ENCODE data around the gene PDHX. TPM values are rescaled to one million over a fixed set of nuclear protein-coding genes. Genes with fewer than 3 reads are reported as not detected.

Gene PDHX
- total RNA-seq, 1 experiment from 2014 or later = 43.4 TPM

DNA sequence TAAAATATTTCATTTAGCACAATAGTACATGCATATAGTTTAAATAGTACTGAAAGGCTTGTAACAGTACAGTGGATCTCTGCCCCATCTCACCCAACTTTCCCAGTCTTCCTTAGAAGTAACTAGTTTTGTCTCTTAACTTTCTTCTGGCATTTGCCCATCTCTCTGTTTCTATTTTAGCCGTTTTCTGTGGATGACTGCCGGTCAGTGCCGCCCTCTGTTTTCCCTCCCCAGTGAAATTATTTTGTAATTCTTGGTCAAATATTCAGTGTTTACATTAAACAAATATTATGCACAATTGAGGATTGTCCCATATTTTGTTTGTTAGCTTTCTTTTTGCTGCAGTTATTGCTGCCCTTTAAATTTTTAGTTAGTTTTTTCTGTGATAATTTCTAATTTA is 8.3 kb downstream of the PDHX start:
- H3K9me3 Mint-ChIP-seq = no peaks in the 10 kb centered on the region
- ATAC-seq (no peak), DNase-seq (ENCODE audit: low spot score) (no peak)
- H3K27me3 Mint-ChIP-seq (ENCODE audit: low read depth) = no peaks in the 10 kb centered on the region
- CTCF ChIA-PET = interaction anchor here (0.8 to 3.0 kb wide), 4 partner anchors 316 to 467 kb away, joined by 3 to 17 read pairs (median 8); no protein-coding TSS in a partner anchor
- H3K27ac Mint-ChIP-seq = no peak overlapping the region
- no peak for TF ChIP-seq ZNF138 (CRISPR knock-in tag; conservative IDR thresholded peaks at IDR 0.05)
- TF ChIP-seq NR1H2 (CRISPR knock-in tag; IDR thresholded peaks at IDR 0.05) = no peak
- no peak for TF ChIP-seq ESRRA (CRISPR knock-in tag; IDR thresholded peaks at IDR 0.05; ENCODE audit: borderline replicate concordance)
- TF ChIP-seq, protein P1, sequence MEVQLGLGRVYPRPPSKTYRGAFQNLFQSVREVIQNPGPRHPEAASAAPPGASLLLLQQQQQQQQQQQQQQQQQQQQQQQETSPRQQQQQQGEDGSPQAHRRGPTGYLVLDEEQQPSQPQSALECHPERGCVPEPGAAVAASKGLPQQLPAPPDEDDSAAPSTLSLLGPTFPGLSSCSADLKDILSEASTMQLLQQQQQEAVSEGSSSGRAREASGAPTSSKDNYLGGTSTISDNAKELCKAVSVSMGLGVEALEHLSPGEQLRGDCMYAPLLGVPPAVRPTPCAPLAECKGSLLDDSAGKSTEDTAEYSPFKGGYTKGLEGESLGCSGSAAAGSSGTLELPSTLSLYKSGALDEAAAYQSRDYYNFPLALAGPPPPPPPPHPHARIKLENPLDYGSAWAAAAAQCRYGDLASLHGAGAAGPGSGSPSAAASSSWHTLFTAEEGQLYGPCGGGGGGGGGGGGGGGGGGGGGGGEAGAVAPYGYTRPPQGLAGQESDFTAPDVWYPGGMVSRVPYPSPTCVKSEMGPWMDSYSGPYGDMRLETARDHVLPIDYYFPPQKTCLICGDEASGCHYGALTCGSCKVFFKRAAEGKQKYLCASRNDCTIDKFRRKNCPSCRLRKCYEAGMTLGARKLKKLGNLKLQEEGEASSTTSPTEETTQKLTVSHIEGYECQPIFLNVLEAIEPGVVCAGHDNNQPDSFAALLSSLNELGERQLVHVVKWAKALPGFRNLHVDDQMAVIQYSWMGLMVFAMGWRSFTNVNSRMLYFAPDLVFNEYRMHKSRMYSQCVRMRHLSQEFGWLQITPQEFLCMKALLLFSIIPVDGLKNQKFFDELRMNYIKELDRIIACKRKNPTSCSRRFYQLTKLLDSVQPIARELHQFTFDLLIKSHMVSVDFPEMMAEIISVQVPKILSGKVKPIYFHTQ (CRISPR knock-in tag; IDR thresholded peaks at IDR 0.05) = no peak
- no peak for TF ChIP-seq NFYB (CRISPR knock-in tag; conservative IDR thresholded peaks at IDR 0.05; ENCODE audit: low read depth)
- no peak for TF ChIP-seq ZNF232 (CRISPR knock-in tag; IDR thresholded peaks at IDR 0.05)
- TF ChIP-seq TEAD1 (CRISPR knock-in tag; IDR thresholded peaks at IDR 0.05) = no peak
- TF ChIP-seq, protein P2, sequence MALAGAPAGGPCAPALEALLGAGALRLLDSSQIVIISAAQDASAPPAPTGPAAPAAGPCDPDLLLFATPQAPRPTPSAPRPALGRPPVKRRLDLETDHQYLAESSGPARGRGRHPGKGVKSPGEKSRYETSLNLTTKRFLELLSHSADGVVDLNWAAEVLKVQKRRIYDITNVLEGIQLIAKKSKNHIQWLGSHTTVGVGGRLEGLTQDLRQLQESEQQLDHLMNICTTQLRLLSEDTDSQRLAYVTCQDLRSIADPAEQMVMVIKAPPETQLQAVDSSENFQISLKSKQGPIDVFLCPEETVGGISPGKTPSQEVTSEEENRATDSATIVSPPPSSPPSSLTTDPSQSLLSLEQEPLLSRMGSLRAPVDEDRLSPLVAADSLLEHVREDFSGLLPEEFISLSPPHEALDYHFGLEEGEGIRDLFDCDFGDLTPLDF (CRISPR knock-in tag; IDR thresholded peaks at IDR 0.05) = no peak
- no peak for TF ChIP-seq PRRX2 (CRISPR knock-in tag; IDR thresholded peaks at IDR 0.05)
- TF ChIP-seq, protein P3, sequence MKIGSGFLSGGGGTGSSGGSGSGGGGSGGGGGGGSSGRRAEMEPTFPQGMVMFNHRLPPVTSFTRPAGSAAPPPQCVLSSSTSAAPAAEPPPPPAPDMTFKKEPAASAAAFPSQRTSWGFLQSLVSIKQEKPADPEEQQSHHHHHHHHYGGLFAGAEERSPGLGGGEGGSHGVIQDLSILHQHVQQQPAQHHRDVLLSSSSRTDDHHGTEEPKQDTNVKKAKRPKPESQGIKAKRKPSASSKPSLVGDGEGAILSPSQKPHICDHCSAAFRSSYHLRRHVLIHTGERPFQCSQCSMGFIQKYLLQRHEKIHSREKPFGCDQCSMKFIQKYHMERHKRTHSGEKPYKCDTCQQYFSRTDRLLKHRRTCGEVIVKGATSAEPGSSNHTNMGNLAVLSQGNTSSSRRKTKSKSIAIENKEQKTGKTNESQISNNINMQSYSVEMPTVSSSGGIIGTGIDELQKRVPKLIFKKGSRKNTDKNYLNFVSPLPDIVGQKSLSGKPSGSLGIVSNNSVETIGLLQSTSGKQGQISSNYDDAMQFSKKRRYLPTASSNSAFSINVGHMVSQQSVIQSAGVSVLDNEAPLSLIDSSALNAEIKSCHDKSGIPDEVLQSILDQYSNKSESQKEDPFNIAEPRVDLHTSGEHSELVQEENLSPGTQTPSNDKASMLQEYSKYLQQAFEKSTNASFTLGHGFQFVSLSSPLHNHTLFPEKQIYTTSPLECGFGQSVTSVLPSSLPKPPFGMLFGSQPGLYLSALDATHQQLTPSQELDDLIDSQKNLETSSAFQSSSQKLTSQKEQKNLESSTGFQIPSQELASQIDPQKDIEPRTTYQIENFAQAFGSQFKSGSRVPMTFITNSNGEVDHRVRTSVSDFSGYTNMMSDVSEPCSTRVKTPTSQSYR (CRISPR knock-in tag; IDR thresholded peaks at IDR 0.05) = no peak
- TF ChIP-seq, protein P4, sequence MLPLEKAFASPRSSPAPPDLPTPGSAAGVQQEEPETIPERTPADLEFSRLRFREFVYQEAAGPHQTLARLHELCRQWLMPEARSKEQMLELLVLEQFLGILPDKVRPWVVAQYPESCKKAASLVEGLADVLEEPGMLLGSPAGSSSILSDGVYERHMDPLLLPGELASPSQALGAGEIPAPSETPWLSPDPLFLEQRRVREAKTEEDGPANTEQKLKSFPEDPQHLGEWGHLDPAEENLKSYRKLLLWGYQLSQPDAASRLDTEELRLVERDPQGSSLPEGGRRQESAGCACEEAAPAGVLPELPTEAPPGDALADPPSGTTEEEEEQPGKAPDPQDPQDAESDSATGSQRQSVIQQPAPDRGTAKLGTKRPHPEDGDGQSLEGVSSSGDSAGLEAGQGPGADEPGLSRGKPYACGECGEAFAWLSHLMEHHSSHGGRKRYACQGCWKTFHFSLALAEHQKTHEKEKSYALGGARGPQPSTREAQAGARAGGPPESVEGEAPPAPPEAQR (CRISPR knock-in tag; IDR thresholded peaks at IDR 0.05) = no peak
- POLR2A ChIA-PET = no interaction called here
- H3K4me1 Mint-ChIP-seq = peaks cover 16% of the 10 kb centered on the region
- H3K36me3 Mint-ChIP-seq = no peaks in the 10 kb centered on the region
- no peak overlapping the region for H3K4me3 Mint-ChIP-seq

DNA sequence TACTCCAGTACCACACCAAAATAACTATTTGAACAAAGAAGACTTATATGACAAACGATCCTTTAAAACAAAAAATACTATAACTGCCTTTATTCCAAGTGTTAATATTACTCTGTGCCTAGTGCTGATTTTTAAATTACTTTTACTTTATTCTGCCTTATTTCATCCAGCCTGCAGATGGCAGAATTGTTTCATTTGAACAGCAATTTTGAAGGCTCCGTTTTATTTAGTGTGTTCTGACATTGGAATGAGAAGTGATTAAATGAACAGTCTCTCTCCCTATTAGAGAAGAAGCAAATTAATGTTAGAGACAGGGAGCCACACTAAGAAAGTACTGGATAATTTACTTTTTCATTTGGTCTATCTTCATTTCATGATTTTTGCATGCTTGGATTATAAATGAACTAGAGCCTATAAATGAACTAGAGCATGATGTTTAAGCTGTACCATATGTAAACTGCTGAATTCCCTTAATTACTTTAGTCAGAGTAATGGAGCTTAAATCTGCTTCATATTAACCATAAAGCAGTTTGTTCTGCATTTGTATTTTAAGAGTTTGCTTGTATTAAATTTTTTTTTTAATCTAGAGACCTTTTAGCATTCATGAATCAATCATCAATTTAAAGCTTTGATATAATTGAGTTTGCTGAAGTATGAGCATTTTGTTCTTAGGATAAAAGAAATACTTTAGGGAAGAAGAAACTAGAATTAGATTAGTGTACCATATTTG is 9.8 kb downstream of the PDHX start:
- no peak for DNase-seq (ENCODE audit: low spot score)
- Mint-ChIP-seq H3K4me3 (no peak overlapping the region), H3K36me3 (no peaks in the 10 kb centered on the region), H3K4me1 (peaks cover 26% of the 10 kb centered on the region), H3K9me3 (no peaks in the 10 kb centered on the region), H3K27me3 (ENCODE audit: low read depth) (no peaks in the 10 kb centered on the region), H3K27ac (no peak overlapping the region)
- ChIA-PET POLR2A (interaction anchor here (0.7 kb wide), 1 partner anchor 1325 kb away, joined by 3 read pairs; no protein-coding TSS in a partner anchor), CTCF (interaction anchor here (0.6 to 3.0 kb wide), 4 partner anchors 311 to 562 kb away, joined by 3 to 17 read pairs (median 10); no protein-coding TSS in a partner anchor)
- ATAC-seq = no peak; the same call in 1 of the 2 replicates
- TF ChIP-seq ETV6 (CRISPR knock-in tag; IDR thresholded peaks at IDR 0.05) (no peak), ZNF219 (CRISPR knock-in tag; IDR thresholded peaks at IDR 0.05; ENCODE audit: borderline replicate concordance) (no peak)
- TF ChIP-seq, protein P5, sequence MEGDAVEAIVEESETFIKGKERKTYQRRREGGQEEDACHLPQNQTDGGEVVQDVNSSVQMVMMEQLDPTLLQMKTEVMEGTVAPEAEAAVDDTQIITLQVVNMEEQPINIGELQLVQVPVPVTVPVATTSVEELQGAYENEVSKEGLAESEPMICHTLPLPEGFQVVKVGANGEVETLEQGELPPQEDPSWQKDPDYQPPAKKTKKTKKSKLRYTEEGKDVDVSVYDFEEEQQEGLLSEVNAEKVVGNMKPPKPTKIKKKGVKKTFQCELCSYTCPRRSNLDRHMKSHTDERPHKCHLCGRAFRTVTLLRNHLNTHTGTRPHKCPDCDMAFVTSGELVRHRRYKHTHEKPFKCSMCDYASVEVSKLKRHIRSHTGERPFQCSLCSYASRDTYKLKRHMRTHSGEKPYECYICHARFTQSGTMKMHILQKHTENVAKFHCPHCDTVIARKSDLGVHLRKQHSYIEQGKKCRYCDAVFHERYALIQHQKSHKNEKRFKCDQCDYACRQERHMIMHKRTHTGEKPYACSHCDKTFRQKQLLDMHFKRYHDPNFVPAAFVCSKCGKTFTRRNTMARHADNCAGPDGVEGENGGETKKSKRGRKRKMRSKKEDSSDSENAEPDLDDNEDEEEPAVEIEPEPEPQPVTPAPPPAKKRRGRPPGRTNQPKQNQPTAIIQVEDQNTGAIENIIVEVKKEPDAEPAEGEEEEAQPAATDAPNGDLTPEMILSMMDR (IDR thresholded peaks at IDR 0.05) = 0 out of 2 replicates have a peak, but pooled peaks have one; percentile 17
- TF ChIP-seq, protein P6, sequence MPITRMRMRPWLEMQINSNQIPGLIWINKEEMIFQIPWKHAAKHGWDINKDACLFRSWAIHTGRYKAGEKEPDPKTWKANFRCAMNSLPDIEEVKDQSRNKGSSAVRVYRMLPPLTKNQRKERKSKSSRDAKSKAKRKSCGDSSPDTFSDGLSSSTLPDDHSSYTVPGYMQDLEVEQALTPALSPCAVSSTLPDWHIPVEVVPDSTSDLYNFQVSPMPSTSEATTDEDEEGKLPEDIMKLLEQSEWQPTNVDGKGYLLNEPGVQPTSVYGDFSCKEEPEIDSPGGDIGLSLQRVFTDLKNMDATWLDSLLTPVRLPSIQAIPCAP (CRISPR knock-in tag; IDR thresholded peaks at IDR 0.05) = no peak
- TF ChIP-seq, protein P7, sequence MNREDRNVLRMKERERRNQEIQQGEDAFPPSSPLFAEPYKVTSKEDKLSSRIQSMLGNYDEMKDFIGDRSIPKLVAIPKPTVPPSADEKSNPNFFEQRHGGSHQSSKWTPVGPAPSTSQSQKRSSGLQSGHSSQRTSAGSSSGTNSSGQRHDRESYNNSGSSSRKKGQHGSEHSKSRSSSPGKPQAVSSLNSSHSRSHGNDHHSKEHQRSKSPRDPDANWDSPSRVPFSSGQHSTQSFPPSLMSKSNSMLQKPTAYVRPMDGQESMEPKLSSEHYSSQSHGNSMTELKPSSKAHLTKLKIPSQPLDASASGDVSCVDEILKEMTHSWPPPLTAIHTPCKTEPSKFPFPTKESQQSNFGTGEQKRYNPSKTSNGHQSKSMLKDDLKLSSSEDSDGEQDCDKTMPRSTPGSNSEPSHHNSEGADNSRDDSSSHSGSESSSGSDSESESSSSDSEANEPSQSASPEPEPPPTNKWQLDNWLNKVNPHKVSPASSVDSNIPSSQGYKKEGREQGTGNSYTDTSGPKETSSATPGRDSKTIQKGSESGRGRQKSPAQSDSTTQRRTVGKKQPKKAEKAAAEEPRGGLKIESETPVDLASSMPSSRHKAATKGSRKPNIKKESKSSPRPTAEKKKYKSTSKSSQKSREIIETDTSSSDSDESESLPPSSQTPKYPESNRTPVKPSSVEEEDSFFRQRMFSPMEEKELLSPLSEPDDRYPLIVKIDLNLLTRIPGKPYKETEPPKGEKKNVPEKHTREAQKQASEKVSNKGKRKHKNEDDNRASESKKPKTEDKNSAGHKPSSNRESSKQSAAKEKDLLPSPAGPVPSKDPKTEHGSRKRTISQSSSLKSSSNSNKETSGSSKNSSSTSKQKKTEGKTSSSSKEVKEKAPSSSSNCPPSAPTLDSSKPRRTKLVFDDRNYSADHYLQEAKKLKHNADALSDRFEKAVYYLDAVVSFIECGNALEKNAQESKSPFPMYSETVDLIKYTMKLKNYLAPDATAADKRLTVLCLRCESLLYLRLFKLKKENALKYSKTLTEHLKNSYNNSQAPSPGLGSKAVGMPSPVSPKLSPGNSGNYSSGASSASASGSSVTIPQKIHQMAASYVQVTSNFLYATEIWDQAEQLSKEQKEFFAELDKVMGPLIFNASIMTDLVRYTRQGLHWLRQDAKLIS (CRISPR knock-in tag; IDR thresholded peaks at IDR 0.05; ENCODE audit: borderline replicate concordance) = no peak
- TF ChIP-seq, protein P8, sequence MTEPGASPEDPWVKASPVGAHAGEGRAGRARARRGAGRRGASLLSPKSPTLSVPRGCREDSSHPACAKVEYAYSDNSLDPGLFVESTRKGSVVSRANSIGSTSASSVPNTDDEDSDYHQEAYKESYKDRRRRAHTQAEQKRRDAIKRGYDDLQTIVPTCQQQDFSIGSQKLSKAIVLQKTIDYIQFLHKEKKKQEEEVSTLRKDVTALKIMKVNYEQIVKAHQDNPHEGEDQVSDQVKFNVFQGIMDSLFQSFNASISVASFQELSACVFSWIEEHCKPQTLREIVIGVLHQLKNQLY (CRISPR knock-in tag; IDR thresholded peaks at IDR 0.05) = no peak
